IPS-15b (cell line): ENCODE measurements around the gene CATSPERE.
"Not testable (repeated sequence)": the region's sequence is repeated elsewhere in the genome, so short reads cannot be mapped to it uniquely, and the experiment has no call there.

Experiments
- H3K27me3 ChIP-seq: one replicate; pipeline ENCODE4 v1.6.1; 2013; ENCODE audit warnings: low read length; ENCODE audit not compliant: control insufficient read depth, insufficient read depth
- H3K36me3 ChIP-seq: one replicate; pipeline ENCODE4 v1.6.1; 2013; ENCODE audit warnings: low read length; ENCODE audit not compliant: control insufficient read depth, insufficient read depth
- H3K4me1 ChIP-seq: one replicate; pipeline ENCODE4 v1.6.1; 2013; ENCODE audit warnings: mild to moderate bottlenecking, low read length; ENCODE audit not compliant: control insufficient read depth, insufficient read depth
- H3K4me3 ChIP-seq: one replicate; pipeline ENCODE4 v1.5.1; 2013; ENCODE audit warnings: low read depth, low read length
- H3K9ac ChIP-seq: one replicate; pipeline ENCODE4 v1.6.1; 2013; ENCODE audit warnings: low read depth, mild to moderate bottlenecking, low read length
- H3K9me3 ChIP-seq: one replicate; pipeline ENCODE4 v1.6.1; 2013; ENCODE audit warnings: mild to moderate bottlenecking, low read length; ENCODE audit not compliant: control insufficient read depth, insufficient read depth

CATSPERE gene

GRCh38 chr1:244559561-244559960, 98.5 kb downstream of the CATSPERE start:
- no peak overlapping the region for H3K4me3 ChIP-seq
- no peak overlapping the region for H3K9ac ChIP-seq
- H3K4me1 ChIP-seq = no peaks in the 10 kb centered on the region
- no peaks in the 10 kb centered on the region for H3K27me3 ChIP-seq
- H3K36me3 ChIP-seq = no peaks in the 10 kb centered on the region
- no peaks in the 10 kb centered on the region for H3K9me3 ChIP-seq

- not testable (repeated sequence) for H3K9me3 ChIP-seq, H3K36me3 ChIP-seq, H3K27me3 ChIP-seq, H3K4me3 ChIP-seq, H3K9ac ChIP-seq, H3K4me1 ChIP-seq
Observed at GRCh38 chr1:244562877-244563276, 101.8 kb downstream of the CATSPERE start.

- Histone ChIP-seq H3K9me3 (peaks cover 30% of the 10 kb centered on the region), H3K36me3 (no peaks in the 10 kb centered on the region), H3K4me3 (no peak overlapping the region), H3K4me1 (no peaks in the 10 kb centered on the region), H3K9ac (no peak overlapping the region), H3K27me3 (no peaks in the 10 kb centered on the region)
Observed at GRCh38 chr1:244573768-244574167, 112.7 kb downstream of the CATSPERE start.

GRCh38 chr1:244576259-244576892, 115.3 kb downstream of the CATSPERE start:
- Histone ChIP-seq H3K4me1 (no peaks in the 10 kb centered on the region), H3K36me3 (no peaks in the 10 kb centered on the region), H3K27me3 (no peaks in the 10 kb centered on the region), H3K9me3 (peaks cover 30% of the 10 kb centered on the region), H3K4me3 (no peak overlapping the region), H3K9ac (no peak overlapping the region)

- H3K36me3 ChIP-seq, H3K27me3 ChIP-seq, H3K9ac ChIP-seq, H3K4me3 ChIP-seq, H3K4me1 ChIP-seq: not testable (repeated sequence)
- peaks cover 30% of the 10 kb centered on the region for H3K9me3 ChIP-seq
Observed at GRCh38 chr1:244578205-244578604, 117.1 kb downstream of the CATSPERE start.

- no peaks in the 10 kb centered on the region for H3K9me3 ChIP-seq
- no peaks in the 10 kb centered on the region for H3K36me3 ChIP-seq
- H3K9ac ChIP-seq = no peak overlapping the region
- H3K4me1 ChIP-seq = no peaks in the 10 kb centered on the region
- no peaks in the 10 kb centered on the region for H3K27me3 ChIP-seq
- no peak overlapping the region for H3K4me3 ChIP-seq
Observed at GRCh38 chr1:244583358-244583982, 122.4 kb downstream of the CATSPERE start.

- no peaks in the 10 kb centered on the region for H3K27me3 ChIP-seq
- no peaks in the 10 kb centered on the region for H3K36me3 ChIP-seq
Observed at GRCh38 chr1:244585867-244586266, 124.8 kb downstream of the CATSPERE start.

GRCh38 chr1:244590670-244591069, 129.6 kb downstream of the CATSPERE start:
- Histone ChIP-seq H3K9me3 (peaks cover 4% of the 10 kb centered on the region), H3K27me3 (no peaks in the 10 kb centered on the region), H3K4me3 (no peak overlapping the region), H3K36me3 (no peaks in the 10 kb centered on the region), H3K9ac (no peak overlapping the region), H3K4me1 (no peaks in the 10 kb centered on the region)

More at GRCh38 chr1:244585867-244586266, 124.8 kb downstream of the CATSPERE start:
- Histone ChIP-seq H3K9me3 (peaks cover 3% of the 10 kb centered on the region), H3K4me1 (no peaks in the 10 kb centered on the region), H3K9ac (no peak overlapping the region), H3K4me3 (no peak overlapping the region)

GRCh38 chr1:244598611-244599010, 137.5 kb downstream of the CATSPERE start:
- no peaks in the 10 kb centered on the region for H3K36me3 ChIP-seq
- H3K9me3 ChIP-seq = no peaks in the 10 kb centered on the region
- no peaks in the 10 kb centered on the region for H3K4me1 ChIP-seq
- H3K27me3 ChIP-seq = no peaks in the 10 kb centered on the region
- H3K4me3 ChIP-seq = no peak overlapping the region
- no peak overlapping the region for H3K9ac ChIP-seq

GRCh38 chr1:244599937-244600350, 138.9 kb downstream of the CATSPERE start:
- Histone ChIP-seq H3K4me3 (no peak overlapping the region), H3K4me1 (no peaks in the 10 kb centered on the region), H3K9ac (no peak overlapping the region), H3K9me3 (no peaks in the 10 kb centered on the region), H3K27me3 (no peaks in the 10 kb centered on the region), H3K36me3 (no peaks in the 10 kb centered on the region)

GRCh38 chr1:244601336-244601735, 140.3 kb downstream of the CATSPERE start:
- Histone ChIP-seq H3K27me3 (no peaks in the 10 kb centered on the region), H3K9ac (no peak overlapping the region), H3K4me1 (no peaks in the 10 kb centered on the region), H3K4me3 (no peak overlapping the region), H3K36me3 (no peaks in the 10 kb centered on the region), H3K9me3 (no peaks in the 10 kb centered on the region)

- no peaks in the 10 kb centered on the region for H3K9me3 ChIP-seq
- H3K4me3 ChIP-seq = no peak overlapping the region
- H3K4me1 ChIP-seq = no peaks in the 10 kb centered on the region
- H3K36me3 ChIP-seq = no peaks in the 10 kb centered on the region
- H3K9ac ChIP-seq = no peak overlapping the region
- H3K27me3 ChIP-seq = no peaks in the 10 kb centered on the region
Observed at GRCh38 chr1:244603498-244603897, 142.4 kb downstream of the CATSPERE start.
